Type B pancreatic cell (in vitro differentiated cells): ENCODE results near the gene MDFIC. TPM values are rescaled to one million over a fixed set of nuclear protein-coding genes. Genes with fewer than 3 reads are reported as not detected.

ENCODE experiments used
- DNase-seq: peaks from one replicate; pipeline ENCODE4 v3.0.0; 2021; ENCODE audit warnings: mixed read lengths; ENCODE audit not compliant: unreplicated experiment; ENCODE audit errors: extremely low spot score
- H3K27ac Mint-ChIP-seq: 2 replicates; pipeline ENCODE4 v1.8.0; 2021; ENCODE audit warnings: mild to moderate bottlenecking, mixed read lengths
- H3K27me3 Mint-ChIP-seq: 2 replicates; pipeline ENCODE4 v1.8.0; 2021; ENCODE audit warnings: mixed read lengths
- H3K36me3 Mint-ChIP-seq: 2 replicates; pipeline ENCODE4 v1.8.0; 2021; ENCODE audit warnings: mixed read lengths
- H3K4me1 Mint-ChIP-seq: one replicate; pipeline ENCODE4 v1.8.0; 2021; ENCODE audit warnings: mixed read lengths; ENCODE audit not compliant: unreplicated experiment
- H3K4me3 Mint-ChIP-seq: 2 replicates; pipeline ENCODE4 v1.8.0; 2021; ENCODE audit warnings: mild to moderate bottlenecking, mixed read lengths
- H3K9me3 Mint-ChIP-seq: 2 replicates; pipeline ENCODE4 v1.8.0; 2021; ENCODE audit warnings: mixed read lengths
- CTCF ChIP-seq: fragments of 200-600 bp; sonication (generic); conservative IDR thresholded peaks from 2 replicates; pipeline ENCODE4 v1.5.0; 2021; ENCODE audit warnings: antibody characterized with exemption, mild to moderate bottlenecking
- total RNA-seq: library from RNA; stranded (reverse); gene quantifications from 2 replicates; pipeline ENCODE4 v1.2.1, GENCODE V29; 2021; ENCODE audit warnings: low replicate concordance

The MDFIC gene
- total RNA-seq, 1 donor from 2014 or later, result 20.2 TPM

- Mint-ChIP-seq H3K4me3 (no peak overlapping the region), H3K27me3 (no peaks in the 10 kb centered on the region), H3K27ac (no peak overlapping the region), H3K9me3 (no peaks in the 10 kb centered on the region), H3K36me3 (peaks cover 11% of the 10 kb centered on the region), H3K4me1 (no peaks in the 10 kb centered on the region)
- no peak for DNase-seq
- no peak for TF ChIP-seq CTCF
Measured at GRCh38 chr7:114966156-114966555, 44.3 kb downstream of the MDFIC start.

- no peaks in the 10 kb centered on the region for H3K4me1 Mint-ChIP-seq
- peaks cover 8% of the 10 kb centered on the region for H3K36me3 Mint-ChIP-seq
- TF ChIP-seq CTCF, result no peak
- no peak overlapping the region for H3K4me3 Mint-ChIP-seq
- no peak for DNase-seq
- H3K27me3 Mint-ChIP-seq, result no peaks in the 10 kb centered on the region
- H3K9me3 Mint-ChIP-seq, result no peaks in the 10 kb centered on the region
- H3K27ac Mint-ChIP-seq, result no peak overlapping the region
Measured at GRCh38 chr7:114969096-114969495, 47.2 kb downstream of the MDFIC start.

GRCh38 chr7:114970308-114970707, 48.4 kb downstream of the MDFIC start:
- Mint-ChIP-seq H3K4me1 (no peaks in the 10 kb centered on the region), H3K4me3 (no peak overlapping the region)
- no peak for TF ChIP-seq CTCF

GRCh38 chr7:114970732-114971131, 48.8 kb downstream of the MDFIC start:
- Mint-ChIP-seq H3K36me3 (peaks cover 4% of the 10 kb centered on the region), H3K4me1 (no peaks in the 10 kb centered on the region), H3K9me3 (no peaks in the 10 kb centered on the region), H3K27ac (no peak overlapping the region), H3K4me3 (no peak overlapping the region), H3K27me3 (no peaks in the 10 kb centered on the region)
- DNase-seq, result no peak
- no peak for TF ChIP-seq CTCF

More at GRCh38 chr7:114970308-114970707, 48.4 kb downstream of the MDFIC start:
- DNase-seq, result no peak
- Mint-ChIP-seq H3K9me3 (no peaks in the 10 kb centered on the region), H3K27me3 (no peaks in the 10 kb centered on the region), H3K27ac (no peak overlapping the region), H3K36me3 (peaks cover 4% of the 10 kb centered on the region)

GRCh38 chr7:114972567-114972966, 50.7 kb downstream of the MDFIC start:
- H3K4me3 Mint-ChIP-seq, result no peak overlapping the region
- TF ChIP-seq CTCF, result no peak
- no peak for DNase-seq
- no peak overlapping the region for H3K27ac Mint-ChIP-seq
- peaks cover 4% of the 10 kb centered on the region for H3K36me3 Mint-ChIP-seq
- H3K27me3 Mint-ChIP-seq, result no peaks in the 10 kb centered on the region
- H3K9me3 Mint-ChIP-seq, result no peaks in the 10 kb centered on the region
- no peaks in the 10 kb centered on the region for H3K4me1 Mint-ChIP-seq

GRCh38 chr7:114973147-114973546, 51.3 kb downstream of the MDFIC start:
- H3K9me3 Mint-ChIP-seq, result no peaks in the 10 kb centered on the region
- no peak overlapping the region for H3K4me3 Mint-ChIP-seq
- H3K27ac Mint-ChIP-seq, result no peak overlapping the region
- H3K27me3 Mint-ChIP-seq, result no peaks in the 10 kb centered on the region
- peaks cover 4% of the 10 kb centered on the region for H3K36me3 Mint-ChIP-seq
- no peaks in the 10 kb centered on the region for H3K4me1 Mint-ChIP-seq
- DNase-seq, result no peak
- no peak for TF ChIP-seq CTCF
